Lower lobe of right lung (tissue), 2 donors: ENCODE results near the gene CCN6. TPM values are rescaled to one million over a fixed set of nuclear protein-coding genes. Genes with fewer than 3 reads are reported as not detected.

Source experiments
- ATAC-seq, 2 donors: fragments of 200-7000 bp; cut with Tn5 transposase; one replicate each; pipeline ENCODE4 v1.9.1; 2020 to 2022; ENCODE audit warnings: mild to moderate bottlenecking in 2 of 2, moderate library complexity in 2 of 2
- DNase-seq: peaks from one replicate; pipeline ENCODE4 v3.0.0-alpha.2; 2020
- H3K27ac ChIP-seq: fragments of 200-600 bp; one replicate; pipeline ENCODE4 v1.8.0; 2022
- H3K27me3 ChIP-seq: fragments of 200-600 bp; one replicate; pipeline ENCODE4 v1.8.0; 2022; ENCODE audit warnings: low read depth
- H3K36me3 ChIP-seq: fragments of 200-600 bp; one replicate; pipeline ENCODE4 v1.8.0; 2022; ENCODE audit warnings: mild to moderate bottlenecking
- H3K4me1 ChIP-seq: fragments of 200-600 bp; one replicate; pipeline ENCODE4 v1.8.0; 2022
- H3K4me3 ChIP-seq: fragments of 200-600 bp; one replicate; pipeline ENCODE4 v1.8.0; 2022; ENCODE audit warnings: mild to moderate bottlenecking
- H3K9me3 ChIP-seq: fragments of 200-600 bp; one replicate; pipeline ENCODE4 v1.8.0; 2022
- CTCF ChIP-seq: fragments of 200-600 bp; IDR thresholded peaks from one replicate; pipeline ENCODE4 v1.8.0; 2022; ENCODE audit warnings: antibody characterized with exemption, mild to moderate bottlenecking
- intact Hi-C: fragments of 100-400 bp; cut with DNase I; formaldehyde crosslinking; loops from one replicate; pipeline ENCODE4 v1.11.0; 2022
- total RNA-seq: library from RNA; stranded (reverse); fragmentation: NEBNext Ultra II Directional; extraction: Animal tissue kit (Norgen Biotek cat#: 25700); gene quantifications from one replicate; pipeline ENCODE4 v1.2.1, GENCODE V29; 2021
- donor health status: DM: no; HTN: yes; CAD: no; lungs with severe emphysema.

The CCN6 gene
- total RNA-seq, 1 donor from 2014 or later: not detected

- Histone ChIP-seq H3K36me3 (no peaks in the 10 kb centered on the region), H3K27me3 (no peaks in the 10 kb centered on the region), H3K9me3 (no peaks in the 10 kb centered on the region), H3K27ac (no peak overlapping the region), H3K4me1 (no peaks in the 10 kb centered on the region), H3K4me3 (no peak overlapping the region)
- intact Hi-C loops: no loop called here
- ATAC-seq: no peak
- no peak for DNase-seq
- TF ChIP-seq CTCF: no peak
These were observed 769 bp downstream of the CCN6 start for GRCh38 chr6:112054555-112055190.

- Histone ChIP-seq H3K27me3 (no peaks in the 10 kb centered on the region), H3K36me3 (no peaks in the 10 kb centered on the region), H3K4me3 (no peak overlapping the region), H3K9me3 (no peaks in the 10 kb centered on the region), H3K27ac (no peak overlapping the region), H3K4me1 (no peaks in the 10 kb centered on the region)
- intact Hi-C loops: no loop called here
- DNase-seq: no peak
- no peak for ATAC-seq
- TF ChIP-seq CTCF: no peak
These were observed 4.5 kb downstream of the CCN6 start for GRCh38 chr6:112058243-112059032.

GRCh38 chr6:112061605-112062004 lies 7.7 kb downstream of the CCN6 start:
- H3K9me3 ChIP-seq: no peaks in the 10 kb centered on the region
- no peaks in the 10 kb centered on the region for H3K27me3 ChIP-seq
- DNase-seq: no peak
- intact Hi-C loops: no loop called here
- H3K27ac ChIP-seq: no peak overlapping the region
- H3K36me3 ChIP-seq: no peaks in the 10 kb centered on the region
- H3K4me1 ChIP-seq: no peaks in the 10 kb centered on the region
- no peak for TF ChIP-seq CTCF
- no peak overlapping the region for H3K4me3 ChIP-seq
- no peak for ATAC-seq

GRCh38 chr6:112062966-112063365 lies 9.1 kb downstream of the CCN6 start:
- ATAC-seq: no peak
- no peaks in the 10 kb centered on the region for H3K27me3 ChIP-seq
- H3K4me1 ChIP-seq: no peaks in the 10 kb centered on the region
- no peak overlapping the region for H3K4me3 ChIP-seq
- H3K36me3 ChIP-seq: no peaks in the 10 kb centered on the region
- intact Hi-C loops: no loop called here
- no peaks in the 10 kb centered on the region for H3K9me3 ChIP-seq
- no peak for TF ChIP-seq CTCF
- no peak overlapping the region for H3K27ac ChIP-seq
- DNase-seq: no peak

- Histone ChIP-seq H3K9me3 (no peaks in the 10 kb centered on the region), H3K4me3 (no peak overlapping the region), H3K27me3 (no peaks in the 10 kb centered on the region), H3K36me3 (peaks cover 15% of the 10 kb centered on the region), H3K27ac (no peak overlapping the region), H3K4me1 (no peaks in the 10 kb centered on the region)
- no peak for ATAC-seq
- intact Hi-C loops: no loop called here
- DNase-seq: no peak
- no peak for TF ChIP-seq CTCF
These were observed 11.6 kb downstream of the CCN6 start for GRCh38 chr6:112065426-112065986.
